Measurements from ENCODE around the gene MST1.

The MST1 gene

DNA sequence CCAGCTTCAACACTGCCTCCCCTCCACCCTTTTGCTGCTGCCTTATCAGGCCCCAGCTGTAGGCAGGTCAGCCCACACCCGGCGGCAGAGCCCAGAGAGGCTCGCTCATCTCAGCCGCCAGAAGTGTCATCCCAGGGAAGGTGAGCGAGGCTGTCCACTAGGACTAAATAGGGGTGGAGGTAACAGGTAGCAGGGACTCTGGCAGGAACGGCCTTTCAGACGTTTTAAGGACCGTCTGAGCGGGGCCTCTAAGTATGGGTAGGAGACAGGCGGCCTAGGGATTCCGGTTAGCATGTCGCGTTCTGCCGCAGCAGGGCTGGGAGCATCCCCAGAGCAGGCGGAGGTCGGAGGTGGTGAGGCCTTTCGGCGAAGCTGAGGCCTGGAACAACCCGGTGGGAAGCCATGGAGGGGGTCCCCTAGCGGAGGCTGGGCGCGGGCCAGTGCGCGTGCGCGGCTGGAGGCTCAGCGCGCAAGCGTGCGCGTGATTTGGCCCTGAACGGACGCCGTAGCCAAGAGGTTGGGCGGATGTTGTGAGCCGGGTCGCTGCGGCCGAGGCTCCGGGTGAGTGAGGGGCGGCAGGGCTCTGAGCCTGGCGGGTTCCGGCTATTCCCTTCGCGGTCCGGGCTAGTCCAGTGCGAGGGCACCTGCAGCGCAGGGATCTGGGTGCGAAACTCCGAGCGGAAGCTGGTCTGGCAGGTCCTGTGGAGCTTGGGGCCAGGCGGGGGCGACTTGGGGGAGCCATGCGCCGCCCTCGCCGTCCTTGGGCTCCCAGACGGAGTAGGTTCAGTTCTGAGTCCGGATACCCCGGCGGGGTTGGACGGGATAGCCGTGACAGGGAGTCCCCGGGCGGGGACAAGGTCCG lies at the start of gene MST1, which contains the start of gene RNF123:
Gene MST1, minus strand, starts transcription at position 429 of the 862 bp plus-strand sequence. CDS start 783 bp downstream, outside the sequence.
Gene RNF123, plus strand, starts transcription at position 512 of the 862 bp plus-strand sequence. CDS start 1,609 bp downstream, outside the sequence.
- DNase-seq (ENCODE audit: low read depth in 2 of 2), result peak; percentile 80 to 84

DNA sequence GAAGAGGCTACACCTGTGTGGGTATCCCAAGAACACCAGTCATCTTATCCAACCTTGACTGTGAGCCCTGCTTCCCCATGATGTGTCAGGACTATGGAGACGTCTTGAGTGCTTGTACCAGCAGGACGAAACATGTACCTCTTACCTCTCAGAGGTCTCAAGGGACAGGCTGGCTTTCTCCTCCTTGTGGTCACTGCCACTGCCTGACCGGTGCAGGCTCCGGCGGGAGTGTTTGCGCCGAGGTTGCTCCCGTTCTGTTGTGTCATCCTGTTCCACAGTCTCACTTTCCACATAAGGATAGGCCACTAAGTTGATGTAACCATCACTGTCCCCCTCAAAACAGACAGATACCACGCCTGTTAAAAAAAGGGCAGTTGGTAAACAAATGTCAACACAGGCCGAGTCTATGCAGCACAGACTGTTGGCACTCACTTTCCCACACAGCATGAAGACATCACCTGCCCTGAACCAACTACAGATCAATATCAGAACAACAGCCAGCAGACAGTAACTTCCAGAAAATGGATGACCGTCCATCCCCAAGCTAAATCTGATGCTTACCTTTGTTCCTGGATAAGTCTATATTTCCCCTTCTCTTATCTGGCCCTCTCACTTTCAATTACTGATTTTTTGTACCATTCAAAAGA lies 48.9 kb upstream of the MST1 start:
- no peak for DNase-seq (ENCODE audit: low read depth in 2 of 2)

DNA sequence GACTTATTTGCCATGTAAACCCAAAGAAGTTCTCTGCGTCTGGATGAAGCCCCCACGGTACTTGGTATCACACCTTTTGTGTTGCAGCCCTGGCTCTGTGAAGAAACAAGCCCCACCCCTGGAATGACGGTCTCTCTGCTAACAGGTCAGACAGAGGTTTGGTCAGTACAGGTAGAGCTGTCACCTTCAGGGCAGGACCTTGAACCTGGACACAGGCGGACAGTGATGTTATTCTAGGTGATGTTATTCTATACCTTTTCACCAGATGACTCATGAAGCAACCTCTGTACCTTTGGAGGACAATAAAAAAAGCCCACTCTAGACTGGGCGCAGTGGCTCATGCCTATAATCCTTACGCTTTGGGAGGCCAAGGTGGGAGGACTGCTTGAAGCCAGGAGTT lies 45.5 kb upstream of the MST1 start:
- DNase-seq (ENCODE audit: low read depth in 2 of 2), result no peak

DNA sequence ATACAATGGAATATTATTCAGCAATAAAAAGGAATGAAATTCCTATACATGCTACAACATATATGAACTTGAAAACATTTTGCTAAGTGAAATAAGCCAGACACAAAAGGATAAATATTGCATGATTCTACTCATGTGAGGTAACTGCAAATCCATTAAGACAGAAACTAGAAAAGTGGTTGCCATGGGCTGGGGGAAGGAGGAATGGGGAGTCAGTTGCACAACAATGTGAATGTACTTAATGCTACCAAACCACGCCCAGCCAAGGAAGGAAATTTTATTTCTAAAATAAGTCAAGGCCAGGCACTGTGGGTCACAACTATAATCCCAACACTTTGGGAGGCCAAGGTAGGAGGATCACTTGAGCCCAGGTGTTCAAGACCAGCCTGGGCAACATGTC lies 44.3 kb upstream of the MST1 start:
- no peak for DNase-seq (ENCODE audit: low read depth in 2 of 2)

DNA sequence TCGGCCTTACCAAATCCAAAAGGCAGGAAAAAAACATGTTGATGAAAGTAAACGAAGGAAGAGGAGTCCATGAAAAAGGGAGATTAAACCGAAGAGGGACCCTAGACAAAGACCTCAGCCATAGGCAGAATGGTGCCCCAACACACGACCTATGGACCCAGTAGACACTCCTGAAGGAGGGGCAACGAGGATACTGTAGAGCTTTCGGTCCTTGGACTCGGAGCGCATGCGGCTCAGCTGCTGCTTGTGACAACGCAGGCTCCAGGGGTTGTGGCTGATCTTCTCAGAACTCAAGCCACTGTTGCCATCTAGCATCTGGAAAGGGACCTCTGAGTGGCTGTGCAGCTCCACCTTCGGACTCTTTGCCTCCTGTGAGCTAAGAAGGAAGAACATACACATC lies 43.3 kb upstream of the MST1 start:
- no peak for DNase-seq (ENCODE audit: low read depth in 2 of 2)

DNA sequence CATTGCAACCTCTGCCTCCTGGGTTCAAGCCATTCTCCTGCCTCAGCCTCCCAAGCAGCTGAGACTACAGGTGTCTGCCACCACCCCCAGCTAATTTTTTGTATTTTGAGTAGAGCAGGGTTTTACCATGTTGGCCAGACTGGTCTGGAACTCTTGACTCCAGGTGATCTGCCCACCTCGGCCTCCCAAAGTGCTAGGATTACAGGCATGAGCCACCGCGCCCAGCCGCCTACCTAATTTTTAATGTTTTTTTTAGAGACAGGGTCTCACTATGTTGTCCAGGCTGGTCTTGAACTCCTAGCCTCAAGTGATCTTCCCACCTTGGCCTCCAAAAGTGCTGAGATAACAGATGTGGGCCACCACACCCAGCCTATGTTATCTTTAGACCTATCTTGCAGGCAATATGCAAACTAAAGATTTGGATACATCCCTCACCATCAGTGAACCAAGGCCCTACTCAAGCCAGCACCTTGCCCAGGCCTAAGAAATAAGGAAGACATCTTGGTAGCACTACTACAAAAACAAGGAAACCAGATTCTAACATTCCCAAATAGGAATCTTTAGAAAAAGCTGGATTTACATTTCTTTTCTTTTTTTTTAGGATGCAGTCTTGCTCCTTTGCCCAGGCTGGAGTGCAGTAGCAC lies 40.8 kb upstream of the MST1 start:
- no peak for DNase-seq (ENCODE audit: low read depth in 2 of 2)

DNA sequence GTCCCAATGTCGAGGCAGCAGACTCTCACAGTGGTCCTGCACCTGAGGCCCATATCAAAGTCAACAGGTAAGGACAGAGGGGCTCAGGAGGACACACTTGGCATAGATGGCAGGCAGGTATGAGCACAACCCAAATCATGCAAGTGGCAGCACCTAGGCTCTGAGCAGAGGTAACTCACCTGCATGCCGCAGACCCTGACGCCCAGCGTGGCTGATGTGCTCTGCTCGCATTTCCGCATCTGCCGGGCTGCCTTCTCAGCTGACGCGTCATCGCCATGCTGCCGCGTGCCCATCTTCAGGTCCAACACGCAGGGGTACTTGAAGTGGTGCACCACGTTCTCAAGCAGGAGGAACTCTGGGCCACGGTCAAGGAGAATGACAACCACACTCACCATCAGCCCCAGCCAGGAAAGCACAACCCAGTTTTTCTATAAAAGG lies 38.7 kb upstream of the MST1 start:
- no peak for DNase-seq (ENCODE audit: low read depth in 2 of 2)

DNA sequence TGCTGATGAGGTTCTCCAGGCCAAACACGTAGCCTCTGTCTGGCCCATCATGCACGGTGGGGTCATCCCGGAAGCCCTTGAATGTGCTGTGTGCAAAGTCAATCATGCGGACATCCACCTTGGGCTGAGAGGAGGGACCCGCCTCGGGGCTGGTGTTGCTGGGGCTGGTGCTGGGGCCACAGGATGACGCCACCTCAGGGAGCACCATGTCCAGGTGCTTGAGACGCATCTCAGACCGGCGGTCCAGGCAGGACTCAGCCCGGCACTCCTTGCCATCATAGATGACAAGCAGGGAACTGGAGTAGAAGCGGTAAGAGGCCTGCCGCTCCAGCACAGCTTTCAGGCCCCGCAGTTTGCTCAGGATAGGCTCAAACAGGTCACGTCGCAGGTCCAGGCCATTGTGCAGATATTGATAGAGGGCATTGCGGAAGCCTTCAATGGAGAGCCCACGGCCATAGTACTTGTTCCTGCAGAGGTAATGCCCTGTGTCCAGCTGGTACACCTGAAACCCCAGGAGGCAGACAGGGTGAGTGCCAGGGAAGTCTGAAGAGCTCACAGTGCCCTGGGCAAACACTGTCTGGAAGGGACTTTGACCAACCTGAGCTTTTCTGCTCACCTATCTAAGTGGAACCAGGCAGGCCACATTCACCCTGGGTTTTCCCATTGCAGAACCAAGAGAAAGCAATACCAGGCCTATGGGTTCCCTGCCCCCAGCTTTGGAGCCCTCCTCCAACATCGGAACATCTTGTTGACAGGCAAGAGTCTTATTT lies 38.1 kb upstream of the MST1 start:
- DNase-seq (ENCODE audit: low read depth in 2 of 2), result no peak

DNA sequence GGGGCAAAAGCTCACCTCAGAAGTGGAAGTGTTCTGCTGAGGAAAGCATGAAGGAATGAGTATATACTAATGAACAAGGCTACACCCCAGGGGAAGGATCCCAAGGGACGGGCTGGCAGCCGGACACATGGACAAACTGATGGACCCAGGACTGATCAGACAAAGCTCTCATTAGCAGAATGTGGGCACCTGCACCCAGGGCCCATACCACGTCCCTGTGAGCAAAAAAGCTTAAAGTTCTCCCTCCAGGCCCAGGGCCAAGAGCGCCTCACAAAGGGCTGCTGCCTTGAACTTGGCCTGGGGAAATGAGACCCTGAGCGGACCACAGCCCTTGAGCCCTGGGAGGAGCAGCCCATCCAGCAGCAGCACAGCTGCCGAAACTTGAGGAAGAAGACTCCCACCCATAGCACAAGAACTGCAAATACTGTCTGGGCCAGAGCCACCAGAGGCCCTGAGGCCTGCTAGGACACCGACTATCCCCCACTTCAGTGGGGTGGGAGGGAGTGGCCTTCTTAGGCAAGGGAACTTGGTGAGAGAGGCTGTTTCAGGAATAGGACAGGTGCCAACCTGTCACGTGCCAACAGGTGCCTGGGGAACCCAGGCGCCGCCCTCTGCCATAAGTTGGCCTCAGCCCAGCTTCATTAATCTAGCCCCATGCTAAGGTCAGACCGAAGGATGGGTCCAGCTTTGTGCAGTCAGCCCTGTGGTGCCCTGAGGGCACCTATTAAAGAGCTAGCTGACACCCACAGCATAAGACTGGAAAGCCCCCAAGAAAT lies 36.8 kb upstream of the MST1 start:
- DNase-seq (ENCODE audit: low read depth in 2 of 2), result no peak

DNA sequence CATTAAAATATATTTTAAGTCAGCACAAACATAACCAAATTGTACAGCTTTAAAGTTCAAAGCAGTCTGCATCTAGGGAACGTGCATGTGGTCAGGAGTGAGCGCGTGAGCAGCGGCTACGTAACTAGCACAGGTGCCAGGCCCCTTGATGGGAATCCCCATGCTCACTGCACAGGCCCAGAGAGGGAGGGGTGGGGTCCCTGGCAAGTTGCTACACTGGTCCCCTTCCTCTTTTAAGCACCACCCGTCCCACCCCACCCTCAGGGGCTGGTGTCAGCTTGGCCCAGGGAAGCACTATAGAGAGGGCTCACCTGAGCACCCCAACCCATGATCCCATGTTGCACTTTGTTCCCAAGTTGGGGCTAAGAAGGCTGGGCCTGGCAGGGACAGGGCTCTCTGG lies 35.3 kb upstream of the MST1 start:
- no peak for DNase-seq (ENCODE audit: low read depth in 2 of 2)

DNA sequence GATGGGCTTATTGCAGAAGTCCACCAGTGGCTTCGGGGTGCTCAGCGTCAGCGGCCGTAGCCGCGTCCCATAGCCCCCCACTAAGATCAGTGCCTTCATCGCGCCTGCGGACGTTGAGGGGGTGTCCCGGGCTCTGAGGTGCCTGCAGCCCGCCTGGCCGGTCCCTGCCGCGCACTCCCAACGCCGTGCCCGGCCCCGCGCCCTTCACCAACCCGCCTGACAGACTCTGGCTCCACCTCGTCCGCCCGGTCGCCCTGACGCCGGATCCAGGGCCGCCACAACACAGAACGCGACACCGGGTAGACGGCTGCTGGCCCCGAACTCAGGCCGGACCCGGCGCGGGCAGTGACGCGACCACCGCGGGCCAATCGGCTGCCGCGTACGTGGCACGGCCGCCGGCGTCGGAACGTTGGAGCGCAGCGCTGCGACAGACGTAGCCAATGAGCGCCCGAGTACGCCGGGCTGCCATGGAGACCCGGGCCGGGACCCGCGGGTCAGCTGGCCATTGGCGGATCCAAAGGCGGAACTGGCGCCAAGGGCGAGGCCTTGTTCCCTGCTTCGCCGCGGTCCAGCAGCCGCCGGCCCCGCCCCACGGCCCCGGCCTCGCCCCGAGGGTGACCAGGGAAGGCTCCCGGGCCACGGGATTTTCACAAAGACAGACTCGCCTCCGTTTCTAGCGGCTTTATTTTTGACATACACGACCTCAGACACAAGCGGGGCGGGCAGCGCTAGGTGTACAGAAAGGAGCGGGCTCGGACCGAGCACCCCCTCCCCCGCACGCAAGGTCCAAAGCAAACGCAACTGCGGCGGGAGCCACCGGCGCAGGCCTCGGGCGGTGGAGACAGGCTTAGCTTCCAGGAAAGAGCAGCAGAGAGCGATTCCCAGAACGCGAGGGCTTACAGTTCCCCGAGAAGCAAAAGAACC lies 34.6 kb upstream of the MST1 start, which contains the start of gene GMPPB:
Gene GMPPB, minus strand, starts transcription at position 324 of the 924 bp plus-strand sequence. Its CDS starts 225 bp downstream, at position 99.
- DNase-seq (ENCODE audit: low read depth in 2 of 2), result peak; percentile 81 to 84

DNA sequence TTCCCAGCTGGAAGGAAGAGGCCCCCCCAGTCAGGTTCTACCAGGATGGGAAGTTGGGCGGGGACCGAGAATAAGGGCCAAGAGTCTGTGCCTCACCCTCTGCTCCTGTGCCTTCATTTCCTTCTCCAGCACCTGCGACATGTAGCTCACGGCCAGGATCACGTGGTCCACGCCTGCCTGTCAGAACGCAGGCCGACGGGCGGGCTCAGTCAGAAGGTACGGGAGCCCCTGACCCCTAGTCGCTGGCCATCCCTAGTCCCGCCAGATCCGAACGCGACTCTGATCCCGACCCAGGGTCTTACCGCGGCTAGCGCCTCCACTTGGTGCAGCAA lies 34.0 kb upstream of the MST1 start:
- DNase-seq (ENCODE audit: low read depth in 2 of 2), result peak in 1 of 2 donors; percentile 20

DNA sequence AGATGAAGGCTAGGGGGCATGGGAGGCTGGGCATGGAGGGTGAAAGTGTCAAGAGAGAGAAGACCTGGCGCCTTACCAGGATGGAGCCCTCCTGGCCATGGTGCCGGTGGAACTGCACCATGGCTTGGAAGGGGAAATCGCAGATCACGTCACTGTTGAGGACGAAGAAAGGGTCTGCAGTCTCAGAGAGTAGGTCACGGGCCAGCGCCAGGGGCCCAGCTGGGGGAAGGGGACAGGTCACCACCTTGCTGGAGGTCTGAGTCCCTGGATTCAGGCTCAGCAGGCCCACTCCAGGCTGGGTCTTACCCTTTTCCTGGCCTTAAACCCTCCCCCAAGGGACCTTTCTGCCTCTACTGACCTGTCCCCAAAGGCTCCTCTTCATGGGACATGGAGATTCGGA lies 33.6 kb upstream of the MST1 start:
- DNase-seq (ENCODE audit: low read depth in 2 of 2), result no peak

DNA sequence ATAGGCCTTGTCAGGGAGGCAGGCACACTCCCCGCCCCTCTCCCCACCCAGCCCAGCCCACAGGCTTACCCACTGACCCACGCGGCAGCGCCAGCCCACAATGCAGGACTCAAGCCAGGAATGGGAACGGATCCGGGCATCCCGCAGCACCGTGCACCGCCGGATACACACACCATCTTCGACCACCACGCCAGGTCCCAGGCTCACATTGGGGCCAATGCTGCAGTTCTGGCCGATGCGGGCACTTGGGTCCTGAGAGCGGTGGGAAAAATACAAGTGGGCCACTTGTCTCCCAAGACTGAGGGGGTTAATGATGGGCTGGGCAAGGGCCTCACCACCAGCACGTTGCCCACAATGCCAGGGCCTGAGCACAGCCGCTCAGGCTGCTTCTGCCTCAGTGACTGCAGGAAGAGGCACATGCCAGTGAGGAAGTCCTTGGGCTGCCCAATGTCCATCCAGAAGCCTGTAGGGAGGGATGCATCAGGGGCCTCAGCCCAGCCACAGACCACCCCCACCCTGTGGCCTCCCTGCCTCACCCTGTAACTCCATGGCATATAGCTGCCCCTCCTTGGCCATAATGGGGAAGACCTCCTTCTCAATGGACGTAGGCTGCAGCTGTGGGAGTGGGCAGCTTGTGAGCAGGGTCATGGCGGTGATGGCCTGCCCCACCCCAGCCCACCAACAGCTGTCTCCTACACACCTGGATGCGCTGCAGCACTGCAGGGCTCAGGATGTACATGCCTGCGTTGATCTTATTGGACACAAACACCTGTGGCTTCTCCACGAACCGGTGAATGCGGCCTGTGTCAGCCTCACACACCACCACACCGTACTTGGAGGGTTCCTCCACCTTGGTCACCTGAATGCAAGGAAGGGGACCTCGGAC lies 32.9 kb upstream of the MST1 start:
- no peak for DNase-seq (ENCODE audit: low read depth in 2 of 2)

DNA sequence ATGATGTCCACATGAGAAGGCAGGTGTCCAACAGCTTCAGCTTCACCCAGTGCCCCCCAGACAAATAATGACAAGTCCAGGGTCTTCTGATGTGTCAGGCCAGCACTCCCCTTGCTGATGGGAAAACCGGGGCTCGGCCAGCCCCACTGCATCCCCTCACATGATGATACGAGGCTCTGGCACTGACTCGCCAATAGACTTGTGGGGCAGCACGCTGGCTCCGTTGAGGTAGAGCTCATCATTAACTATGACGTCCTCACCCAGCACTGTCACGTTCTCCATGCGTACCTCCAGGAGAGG lies 32.3 kb upstream of the MST1 start:
- no peak for DNase-seq (ENCODE audit: low read depth in 2 of 2)

DNA sequence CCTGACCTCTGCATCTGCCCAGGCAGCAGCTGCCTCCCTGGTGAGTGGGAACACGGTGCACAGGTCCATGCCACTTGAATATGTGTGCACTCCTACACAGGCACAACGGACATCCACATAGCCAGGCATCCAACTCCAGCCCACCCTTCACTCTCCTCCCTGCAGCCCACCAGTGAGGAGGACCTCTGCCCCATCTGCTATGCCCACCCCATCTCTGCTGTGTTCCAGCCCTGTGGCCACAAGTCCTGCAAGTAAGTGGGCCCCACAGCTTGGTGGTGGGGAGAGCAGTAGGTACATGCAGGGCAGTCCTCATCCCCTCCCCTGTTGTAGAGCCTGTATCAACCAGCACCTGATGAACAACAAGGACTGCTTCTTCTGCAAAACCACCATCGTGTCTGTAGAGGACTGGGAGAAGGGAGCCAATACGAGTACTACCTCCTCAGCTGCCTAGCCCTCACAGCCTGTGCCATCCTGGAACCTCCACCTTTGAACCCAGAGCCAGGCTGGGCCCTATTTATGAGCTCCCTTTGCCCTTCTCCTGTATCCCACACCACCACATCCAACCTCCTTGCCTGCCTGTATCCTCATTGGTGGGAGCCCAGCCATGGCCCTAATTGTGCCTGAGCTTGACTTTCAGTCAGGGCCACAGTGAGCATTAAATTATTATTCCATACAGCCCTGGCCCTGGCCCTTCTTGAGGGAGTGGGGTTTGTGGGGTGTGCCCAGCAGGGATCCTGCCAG lies 31.8 kb upstream of the MST1 start:
- DNase-seq (ENCODE audit: low read depth in 2 of 2), result no peak

DNA sequence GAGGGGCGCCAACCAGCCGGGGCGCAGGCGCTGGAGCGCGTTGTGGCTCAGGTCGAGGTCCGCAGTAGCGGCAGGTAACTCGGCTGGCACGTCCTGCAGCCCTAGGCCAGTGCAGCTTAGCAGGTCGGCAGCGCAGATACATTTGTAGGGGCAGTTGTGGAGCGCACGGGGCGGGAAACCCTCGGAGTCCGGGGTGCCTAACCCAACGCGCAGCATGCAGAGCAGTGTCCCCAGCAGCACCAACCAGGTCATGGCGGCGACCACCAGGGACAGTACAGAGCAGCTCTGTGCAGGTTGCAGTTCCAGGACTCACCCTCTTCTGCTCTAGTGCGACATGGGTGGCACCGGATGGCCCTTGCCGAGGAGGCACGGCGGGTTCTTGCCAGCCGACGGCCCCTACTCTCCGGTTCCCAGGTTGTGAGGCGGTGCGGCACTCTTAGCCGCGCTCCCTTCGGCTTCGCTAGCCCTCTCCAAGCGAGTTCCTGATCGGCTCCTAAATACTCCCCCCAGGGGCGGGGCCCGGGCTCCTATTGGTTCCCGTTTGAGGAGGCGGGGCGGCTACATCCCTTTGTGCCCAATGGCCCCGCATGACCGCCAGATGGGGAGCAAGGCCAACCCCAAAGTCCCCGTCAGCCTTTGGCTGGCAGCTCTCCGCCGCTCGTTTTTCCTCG lies 30.1 kb upstream of the MST1 start, which contains the start of gene AMIGO3:
Gene AMIGO3, minus strand, starts transcription at position 471 of the 671 bp plus-strand sequence. Its CDS starts 219 bp downstream, at position 252.
- peak; percentile 76 to 84 for DNase-seq (ENCODE audit: low read depth in 2 of 2)

DNA sequence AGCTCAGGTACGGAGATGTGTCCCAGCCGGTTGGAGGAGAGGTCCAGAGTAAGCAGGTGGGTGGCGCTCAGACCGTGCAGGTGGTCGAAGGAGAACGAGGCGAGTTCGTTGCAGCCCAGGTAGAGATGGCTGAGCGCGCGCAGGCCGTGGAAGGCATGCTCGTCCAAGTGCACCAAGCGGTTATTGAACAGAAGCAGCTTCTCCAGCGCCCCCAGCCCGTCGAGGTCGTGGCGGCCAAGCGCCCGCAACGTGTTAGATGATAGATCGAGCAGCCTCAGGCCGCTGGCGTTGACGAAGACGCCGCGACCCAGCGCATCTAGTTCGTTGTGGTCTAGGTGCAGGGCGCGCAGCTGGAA lies 29.6 kb upstream of the MST1 start:
- no peak for DNase-seq (ENCODE audit: low read depth in 2 of 2)

Measured in stimulated activated CD8-positive, alpha-beta memory T cell treated with anti-CD3 and anti-CD28 coated beads, Interleukin-7, amount 100 ng/mL, for 1 hour (primary cell).